HEK293T (cell line): ENCODE results near the gene FBXO31.

ENCODE experiments used
- SUZ12 ChIP-seq: fragments of 450-650 bp; IDR thresholded peaks from 2 replicates; pipeline ENCODE4 v1.6.1; 2016; ENCODE audit warnings: mild to moderate bottlenecking
- TF ChIP-seq, protein P1 (sequence below): fragments of 450-650 bp; IDR thresholded peaks from 2 replicates; pipeline ENCODE4 v1.6.1; 2016

DNA sequence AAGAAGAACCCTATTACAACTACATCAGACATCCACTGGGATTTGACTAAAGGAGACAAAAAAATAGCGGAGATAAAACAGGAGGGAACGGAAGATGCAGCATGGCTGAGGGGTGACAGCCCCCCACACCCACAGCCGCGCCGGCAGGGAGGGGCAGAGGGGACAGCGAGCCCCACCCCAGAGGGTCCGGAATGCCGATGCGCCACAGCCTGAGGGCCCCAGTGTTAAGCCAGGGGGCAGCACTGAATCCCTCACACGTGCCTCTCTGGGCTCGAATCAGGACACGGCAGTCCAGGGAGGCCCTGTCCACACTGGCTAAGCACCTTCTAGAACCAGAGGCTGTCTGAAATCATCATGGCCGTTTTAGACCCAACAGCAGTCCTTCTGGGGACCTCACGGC lies 27.4 kb upstream of the FBXO31 start:
- no peak for TF ChIP-seq SUZ12
- TF ChIP-seq, protein P1, sequence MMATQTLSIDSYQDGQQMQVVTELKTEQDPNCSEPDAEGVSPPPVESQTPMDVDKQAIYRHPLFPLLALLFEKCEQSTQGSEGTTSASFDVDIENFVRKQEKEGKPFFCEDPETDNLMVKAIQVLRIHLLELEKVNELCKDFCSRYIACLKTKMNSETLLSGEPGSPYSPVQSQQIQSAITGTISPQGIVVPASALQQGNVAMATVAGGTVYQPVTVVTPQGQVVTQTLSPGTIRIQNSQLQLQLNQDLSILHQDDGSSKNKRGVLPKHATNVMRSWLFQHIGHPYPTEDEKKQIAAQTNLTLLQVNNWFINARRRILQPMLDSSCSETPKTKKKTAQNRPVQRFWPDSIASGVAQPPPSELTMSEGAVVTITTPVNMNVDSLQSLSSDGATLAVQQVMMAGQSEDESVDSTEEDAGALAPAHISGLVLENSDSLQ: no peak
